Heart left ventricle (tissue), 13 donors: Measurements from ENCODE around the gene WNT11.

ENCODE experiments used
- POLR2A ChIP-seq, 2 donors: fragments of 450-650 bp; IDR thresholded peaks; one replicate each; pipeline ENCODE4 v1.6.1; 2017; ENCODE audit warnings: antibody characterized with exemption in 2 of 2, mild to moderate bottlenecking in 2 of 2, moderate library complexity in 2 of 2
- TF ChIP-seq, protein P1 (sequence below), 12 donors: fragments of 200-600 bp; sonication (generic) in 4 of 12; IDR thresholded peaks; one replicate each; pipeline versions ENCODE4 v1.5.0 to v1.8.0; 2018 to 2022; ENCODE audit warnings: antibody characterized with exemption in 12 of 12, mild to moderate bottlenecking in 5 of 12
- donor health status: ischemic (EF 13 %, LVEDD 7.1; RV severe dilation, severe dysfunction).
- donor health status: DM: no; HTN: yes; CAD: no.
- donor health status: DM: no; HTN: no; CAD: no.
- donor health status: ischemic (EF 25% LVEDD 6.9; RV normal size, moderate dysfunction).
- donor health status: ischemic (EF 25% LVEDD 5.7; RV mildly dilated, moderate dysfunction).
- donor health status: ischemic (EF 35%, LVEDD 5.7; RV mildly dilated, moderate dysfunction).
- donor health status: nonischemic (EF 11% LVEDD 7.7; RV severe dilation, severe dysfunction).
- donor health status: DM: yes; HTN: yes; CAD: no.
- donor health status: PGD.
- donor health status: ischemic (EF 29% LVEDD 5.4; RV normal size, mild dysfunction).
- donor health status: nonischemic (EF 23%, LVEDD 6.1; RV moderate dilation, normal function).

DNA sequence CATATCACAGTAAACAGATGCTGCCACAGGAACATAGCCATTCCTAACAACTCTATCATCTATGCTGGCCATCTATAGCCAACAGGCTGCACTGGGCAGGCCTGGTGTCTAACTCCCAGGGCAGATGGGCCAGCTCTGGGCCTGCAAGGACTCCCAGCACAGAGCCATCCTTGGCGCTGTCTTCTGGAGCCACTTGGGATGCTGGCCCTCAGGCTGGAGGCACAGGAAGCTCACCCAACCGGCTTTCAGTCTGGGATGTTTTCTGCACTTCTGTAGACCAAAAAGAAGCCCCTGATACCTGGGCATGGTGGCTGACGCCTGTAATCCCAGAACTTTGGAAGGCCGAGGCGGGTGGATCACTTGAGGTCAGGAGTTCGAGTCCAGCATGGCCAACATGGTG, 40.8 kb upstream of the WNT11 start:
- no peak for TF ChIP-seq POLR2A (IDR thresholded peaks at IDR 0.05)
- TF ChIP-seq, protein P1, sequence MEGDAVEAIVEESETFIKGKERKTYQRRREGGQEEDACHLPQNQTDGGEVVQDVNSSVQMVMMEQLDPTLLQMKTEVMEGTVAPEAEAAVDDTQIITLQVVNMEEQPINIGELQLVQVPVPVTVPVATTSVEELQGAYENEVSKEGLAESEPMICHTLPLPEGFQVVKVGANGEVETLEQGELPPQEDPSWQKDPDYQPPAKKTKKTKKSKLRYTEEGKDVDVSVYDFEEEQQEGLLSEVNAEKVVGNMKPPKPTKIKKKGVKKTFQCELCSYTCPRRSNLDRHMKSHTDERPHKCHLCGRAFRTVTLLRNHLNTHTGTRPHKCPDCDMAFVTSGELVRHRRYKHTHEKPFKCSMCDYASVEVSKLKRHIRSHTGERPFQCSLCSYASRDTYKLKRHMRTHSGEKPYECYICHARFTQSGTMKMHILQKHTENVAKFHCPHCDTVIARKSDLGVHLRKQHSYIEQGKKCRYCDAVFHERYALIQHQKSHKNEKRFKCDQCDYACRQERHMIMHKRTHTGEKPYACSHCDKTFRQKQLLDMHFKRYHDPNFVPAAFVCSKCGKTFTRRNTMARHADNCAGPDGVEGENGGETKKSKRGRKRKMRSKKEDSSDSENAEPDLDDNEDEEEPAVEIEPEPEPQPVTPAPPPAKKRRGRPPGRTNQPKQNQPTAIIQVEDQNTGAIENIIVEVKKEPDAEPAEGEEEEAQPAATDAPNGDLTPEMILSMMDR (IDR thresholded peaks at IDR 0.05): no peak
